Mesendoderm (in vitro differentiated cells): ENCODE measurements around the gene TOMM20L. TPM values are rescaled to one million over a fixed set of nuclear protein-coding genes. Genes with fewer than 3 reads are reported as not detected.

ENCODE experiments used
- small RNA-seq: library from polyadenylated mRNA; stranded (forward); fragments of <200 nt; extraction: miRNeasy Mini kit (QIAGEN cat#:217004); gene quantifications from one replicate; pipeline ENCODE3, GENCODE V24; 2013; ENCODE audit not compliant: insufficient read depth

TOMM20L gene

Small RNA genes within 50 kb of the gene (small RNA-seq; reads per million reads assigned to genes)
- not detected for gene RF00019
